ENCODE data around the gene IL18BP. TPM values are rescaled to one million over a fixed set of nuclear protein-coding genes. Genes with fewer than 3 reads are reported as not detected.

Gene IL18BP
- total and polyA plus RNA-seq, 2 donors (not counting 3 experiments of a cell fraction or from before 2014, with no cell fraction given): 12.9 to 20.1 TPM

DNA sequence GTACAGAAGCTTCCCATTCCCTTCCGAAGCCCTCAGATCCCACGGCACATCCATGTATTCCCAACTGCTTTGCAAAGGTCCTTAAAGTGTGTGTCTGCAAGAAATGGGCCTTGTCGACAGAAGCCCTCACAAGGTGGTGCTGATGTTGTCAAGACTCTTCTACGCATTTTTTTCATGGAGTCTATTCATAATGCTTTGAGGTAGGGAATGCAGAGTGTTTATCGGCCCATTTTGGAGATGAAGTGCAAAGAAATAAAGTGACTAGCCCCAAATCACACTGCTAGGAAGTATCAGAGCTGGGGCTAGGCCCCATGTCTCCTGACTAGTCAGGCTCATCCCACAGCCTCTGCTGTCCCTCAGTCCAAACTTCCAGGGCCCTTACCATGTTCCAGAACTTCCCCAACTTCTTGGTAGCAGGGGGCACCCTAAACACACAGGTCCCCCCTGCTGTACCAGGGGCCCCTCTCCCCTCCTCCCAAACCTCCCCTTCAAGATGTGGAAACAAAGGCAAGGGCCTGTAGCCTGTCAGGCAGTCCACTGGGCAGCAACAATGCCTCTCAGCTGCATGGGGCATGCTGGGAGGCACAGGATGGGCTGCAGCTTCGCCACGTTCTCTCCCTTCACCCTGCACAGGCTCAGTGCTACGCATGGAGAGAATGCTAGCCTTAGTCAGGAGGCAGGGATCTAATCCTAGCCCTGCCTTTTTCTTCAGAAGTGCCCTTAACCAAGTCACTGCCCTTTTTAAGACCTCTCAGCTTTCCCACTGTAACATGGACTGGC lies 7.8 kb downstream of the IL18BP start:
- DNase-seq (ENCODE audit: low read depth, low spot score) (no peak), FAIRE-seq (no peak)
- TF ChIP-seq POLR2A (IDR thresholded peaks at IDR 0.05; ENCODE audit: low read depth, low read length): peak; percentile 9
- TF ChIP-seq EZH2 (IDR thresholded peaks at IDR 0.05; ENCODE audit: borderline replicate concordance, low read depth, low read length, severe bottlenecking): no peak
- no peak for TF ChIP-seq MYC (IDR thresholded peaks at IDR 0.05; ENCODE audit: low read depth, low read length)
- TF ChIP-seq FOS (IDR thresholded peaks at IDR 0.05; ENCODE audit: borderline replicate concordance, insufficient read depth, low read length): no peak
- TF ChIP-seq MAX (IDR thresholded peaks at IDR 0.05; ENCODE audit: insufficient read depth, insufficient read length): no peak
- no peak for TF ChIP-seq GATA2 (IDR thresholded peaks at IDR 0.05; ENCODE audit: insufficient read depth, insufficient read length, low read depth, low read length)
- TF ChIP-seq JUN (IDR thresholded peaks at IDR 0.05; ENCODE audit: borderline replicate concordance, insufficient read depth, insufficient read length, low read depth): no peak
- no peak for TF ChIP-seq POLR2AphosphoS5 (IDR thresholded peaks at IDR 0.05; ENCODE audit: insufficient read depth, low read depth, low read length)
- Histone ChIP-seq H3K9me3 (replicated peaks; ENCODE audit: control insufficient read depth, insufficient read depth, low read length) (no peaks in the 10 kb centered on the region), H3K27ac (ENCODE audit: insufficient read depth, low read depth, low read length) (no peak overlapping the region), H3K79me2 (ENCODE audit: control insufficient read depth, insufficient read depth, low read length) (no peaks in the 10 kb centered on the region), H3K4me3 (replicated peaks in 1 of 3; ENCODE audit: insufficient read depth in 1 of 3, low read depth in 1 of 3, low read length in 3 of 3) (no peak overlapping the region), H3K4me1 (ENCODE audit: control insufficient read depth, extremely low read depth, insufficient read depth, low read length) (peaks cover 7% of the 10 kb centered on the region), H2AFZ (ENCODE audit: low read depth, low read length) (no peak overlapping the region), H4K20me1 (replicated peaks; ENCODE audit: control insufficient read depth, extremely low read depth, insufficient read depth, low read length) (no peaks in the 10 kb centered on the region), H3K27me3 (ENCODE audit: control insufficient read depth in 2 of 2, insufficient read depth in 2 of 2, low read length in 2 of 2) (no peaks in the 10 kb centered on the region), H3K9ac (replicated peaks; ENCODE audit: extremely low read depth, insufficient read depth, low read length) (no peak overlapping the region), H3K36me3 (ENCODE audit: control insufficient read depth in 2 of 2, extremely low read depth in 1 of 2, insufficient read depth in 2 of 2, low read length in 2 of 2) (peaks cover 23 to 78% of the 10 kb centered on the region in 2 experiments), H3K4me2 (ENCODE audit: insufficient read depth, low read length) (no peak overlapping the region), H3K9me1 (replicated peaks; ENCODE audit: control insufficient read depth, extremely low read depth, insufficient read depth, low read length) (no peaks in the 10 kb centered on the region)
- ChIA-PET CTCF (interaction anchor here (0.6 to 2.0 kb wide), 3 partner anchors 12 to 29 kb away, joined by 3 to 7 read pairs (median 5); no protein-coding TSS in a partner anchor), POLR2A (no interaction called here)
- BruUV-seq (replicated peaks): no TSS peak
- intact Hi-C loops (cut with micrococcal nuclease) (no loop called here), dilution Hi-C loops (cut with MboI; ENCODE audit: extremely low pct_ligation_motif_present, low sequenced_read_pairs) (no loop called here)
